GM19463 (cell line): ENCODE results near the gene SEC22A.

Experiments used
- ATAC-seq: cut with Tn5 transposase; IDR thresholded peaks from one replicate; pipeline ENCODE4 v1.9.1; 2021; ENCODE audit warnings: mild to moderate bottlenecking, moderate library complexity; ENCODE audit not compliant: unreplicated experiment

SEC22A gene

DNA sequence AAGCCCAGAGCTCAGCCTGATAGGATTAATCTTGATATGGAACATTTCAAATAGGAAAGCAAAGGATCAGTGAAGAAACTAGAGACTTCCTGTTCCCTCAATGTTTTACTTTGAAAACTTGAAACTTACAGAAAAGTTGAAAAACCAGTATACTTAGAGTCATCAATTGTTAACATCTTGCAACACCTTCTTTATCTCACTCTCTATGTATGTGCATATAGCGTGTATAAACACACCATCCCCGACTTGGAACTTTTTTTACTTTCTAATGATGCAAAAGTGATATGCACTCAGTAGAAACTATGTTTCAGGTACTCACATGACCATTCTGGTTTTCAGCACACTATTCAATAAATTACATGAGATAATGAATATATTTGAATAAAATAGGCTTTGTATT is 60.5 kb downstream of the SEC22A start:
- no peak for ATAC-seq

DNA sequence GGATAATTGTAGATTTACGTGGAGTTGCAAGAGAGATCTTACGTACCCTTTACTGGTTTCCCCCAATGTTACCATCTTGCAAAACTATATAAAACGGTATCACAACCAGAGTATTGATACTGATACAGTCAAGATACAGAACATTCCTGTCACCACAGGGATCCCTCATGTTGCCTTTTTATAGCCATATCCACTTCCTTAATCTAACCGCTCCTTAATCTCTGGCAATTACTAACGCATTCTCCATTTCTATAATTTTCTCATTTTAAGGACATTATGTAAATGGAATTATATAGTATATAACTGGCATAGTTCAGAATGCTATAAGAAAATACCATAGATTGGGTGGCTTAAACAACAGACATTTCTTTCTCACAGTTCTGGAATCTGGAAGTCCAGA is 61.1 kb downstream of the SEC22A start:
- no peak for ATAC-seq

DNA sequence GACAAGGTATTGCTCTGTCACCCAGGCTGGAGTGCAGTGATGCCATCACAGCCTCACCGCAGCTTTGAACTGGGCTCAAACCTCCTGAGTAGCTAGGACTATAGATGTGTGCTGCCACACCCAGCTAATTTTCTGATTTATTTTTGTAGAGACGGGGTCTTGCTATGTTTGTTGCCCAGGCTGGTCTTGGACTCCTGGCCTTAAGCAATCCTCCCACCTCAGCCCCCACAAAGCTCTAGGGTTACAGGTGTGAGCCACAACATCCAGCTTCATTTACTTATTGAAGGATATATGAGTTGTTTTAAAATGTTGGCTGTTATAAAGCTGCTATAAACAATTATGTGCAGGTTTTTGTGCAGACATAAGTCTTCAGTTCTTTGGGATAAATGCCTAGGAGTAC is 62.2 kb downstream of the SEC22A start:
- no peak for ATAC-seq

DNA sequence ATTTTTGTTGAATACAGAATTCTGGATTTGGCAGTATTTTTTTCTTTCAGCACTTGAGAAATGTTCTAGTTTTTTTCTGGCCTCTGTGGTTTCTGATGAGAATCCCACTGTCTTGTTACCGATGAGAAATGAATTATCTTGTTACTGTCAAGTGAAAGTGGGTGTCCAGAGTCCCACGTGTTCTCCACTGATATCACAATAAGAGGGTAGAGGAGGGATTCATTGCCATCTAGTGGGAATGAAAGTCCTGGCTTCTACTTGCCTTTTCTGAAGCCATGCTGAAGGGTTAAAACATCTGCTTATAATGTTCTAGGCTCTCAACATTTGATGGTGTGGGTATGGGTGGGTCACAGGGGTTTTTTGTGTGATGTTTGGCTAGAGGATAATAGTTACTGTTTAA is 66.1 kb downstream of the SEC22A start:
- no peak for ATAC-seq

DNA sequence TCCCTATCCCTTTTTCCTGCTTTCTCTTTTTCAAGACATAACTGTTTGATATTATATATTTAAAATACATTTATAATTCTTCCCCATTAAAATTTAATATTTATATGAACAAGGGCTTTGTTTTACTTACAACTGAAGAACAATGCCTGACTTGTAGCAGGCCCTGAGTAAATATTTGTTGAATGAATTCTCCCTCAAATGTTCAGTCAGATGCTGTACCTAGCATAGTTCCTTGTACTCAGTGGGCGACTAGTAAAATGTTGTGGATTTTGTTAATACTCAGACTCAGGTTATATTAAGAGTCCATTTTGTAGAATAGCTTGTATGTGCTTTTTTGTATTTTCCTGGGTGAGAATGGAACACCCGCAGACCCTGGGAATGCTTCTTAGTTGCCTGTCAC is 69.1 kb downstream of the SEC22A start:
- ATAC-seq = no peak

DNA sequence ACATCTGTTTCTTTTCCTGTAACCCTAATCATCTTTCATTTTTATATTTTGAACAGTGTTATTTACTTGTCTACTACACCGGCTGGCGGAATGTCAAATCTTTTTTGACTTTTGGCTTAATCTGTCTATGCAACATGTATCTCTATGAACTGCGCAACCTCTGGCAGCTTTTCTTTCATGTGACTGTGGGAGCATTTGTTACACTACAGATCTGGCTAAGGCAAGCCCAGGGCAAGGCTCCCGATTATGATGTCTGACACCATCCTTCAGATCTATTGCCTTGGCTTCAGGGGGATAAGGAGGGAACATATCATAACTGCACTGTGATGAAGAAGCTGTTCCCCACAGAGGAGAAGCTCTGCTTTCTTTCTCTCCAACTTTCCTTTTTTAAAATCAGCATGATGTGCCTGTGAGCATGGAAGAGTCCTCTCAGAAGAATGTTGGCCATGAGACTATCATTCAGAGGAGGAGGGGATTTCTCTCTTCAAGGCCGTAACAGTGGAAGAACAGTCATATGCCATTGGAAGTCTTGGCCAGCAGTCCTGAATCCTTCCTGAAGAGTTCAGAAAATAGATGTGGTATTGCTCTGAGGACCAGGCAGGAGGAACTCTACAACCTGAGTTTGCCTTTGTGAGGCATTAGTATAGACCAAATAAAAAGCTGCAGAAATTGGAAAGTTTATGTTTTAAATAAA is 69.9 kb downstream of the SEC22A start:
- ATAC-seq = no peak

DNA sequence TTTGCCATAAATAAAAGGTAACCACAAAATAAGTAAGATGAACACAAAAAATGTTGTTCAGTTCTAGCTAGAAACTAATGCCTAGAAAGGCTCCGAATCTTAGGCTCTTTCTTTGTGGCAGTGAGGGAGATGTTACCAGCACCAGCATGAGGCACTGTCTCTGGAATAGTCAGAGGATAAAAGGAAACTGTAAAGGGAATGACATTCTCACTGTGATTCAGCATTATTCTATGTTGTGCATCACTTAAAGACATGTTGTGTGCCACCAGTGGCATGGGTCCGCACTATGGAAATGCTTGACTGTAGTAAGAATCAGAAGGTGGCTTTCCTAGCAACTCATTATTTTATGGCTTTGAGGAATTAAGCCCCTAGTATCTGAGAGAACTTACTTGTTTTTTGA is 70.8 kb downstream of the SEC22A start:
- ATAC-seq = no peak

DNA sequence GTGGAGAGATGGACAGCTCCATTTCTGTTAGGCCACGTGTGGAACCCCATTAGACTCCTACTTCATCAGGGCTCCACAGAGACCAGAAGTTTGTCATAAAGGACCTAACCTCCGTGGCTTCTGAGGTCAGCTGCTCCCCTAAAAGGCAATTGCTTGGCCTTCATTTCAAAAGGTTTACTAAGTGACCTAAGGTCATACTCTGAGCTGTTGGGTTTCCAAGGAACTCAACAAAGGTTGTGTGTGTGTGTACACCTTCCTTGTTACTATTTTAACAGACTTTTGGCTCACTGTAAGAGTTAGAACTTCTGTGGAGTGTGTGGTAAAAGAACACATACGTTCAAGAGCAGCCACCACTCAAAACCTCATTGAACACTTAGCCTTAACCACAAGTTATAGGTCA is 73.9 kb downstream of the SEC22A start:
- ATAC-seq = no peak

DNA sequence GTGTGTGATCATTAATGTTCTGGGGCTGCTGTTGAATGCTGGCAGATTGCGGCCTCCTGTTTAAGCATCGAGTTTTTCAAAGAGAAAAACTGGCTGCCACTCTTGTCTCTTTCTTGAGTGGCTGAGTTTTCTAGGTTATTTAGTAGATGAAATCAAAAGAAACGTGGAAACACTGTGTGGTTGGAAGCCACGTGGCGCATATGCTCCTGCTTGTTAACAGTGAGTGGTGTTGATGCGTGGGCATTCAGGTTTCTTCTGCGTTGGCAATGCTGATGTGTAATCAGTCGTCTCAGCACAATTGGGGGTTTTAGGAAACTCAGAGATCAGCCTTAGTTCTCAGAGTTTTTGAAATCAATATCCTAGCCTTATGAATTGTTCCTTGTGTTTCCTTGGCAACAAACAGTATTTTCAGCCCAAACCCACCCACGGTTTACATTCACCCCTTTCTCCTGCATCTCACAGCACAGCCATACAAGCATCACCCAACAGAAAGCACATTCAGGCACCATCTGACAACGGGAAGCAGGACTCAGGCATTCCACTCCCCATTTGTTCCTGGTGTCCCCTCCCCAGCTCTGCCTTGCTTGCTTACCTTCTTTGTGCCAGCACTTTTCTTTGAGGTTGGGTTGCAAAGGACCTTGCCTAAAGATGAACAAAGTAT is 74.7 kb downstream of the SEC22A start:
- ATAC-seq = no peak

DNA sequence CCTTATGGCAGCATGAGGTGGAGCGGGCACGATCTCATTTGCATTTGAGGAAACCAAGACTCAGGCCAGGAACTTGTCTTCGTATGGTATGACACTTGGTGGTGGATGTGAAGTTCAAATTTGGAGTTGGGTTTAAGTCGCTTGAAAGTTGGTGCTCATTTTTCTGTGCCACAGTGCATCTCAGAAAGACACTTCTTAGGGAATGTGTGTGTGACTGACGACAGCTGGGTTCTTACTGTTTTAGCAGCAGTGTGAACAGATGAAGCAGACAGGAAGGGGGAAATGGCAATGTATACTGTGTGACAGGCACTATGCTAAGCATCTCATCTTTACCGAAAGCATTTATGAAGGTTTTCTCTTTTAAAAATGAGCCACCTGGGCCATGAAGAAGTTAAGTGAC is 75.4 kb downstream of the SEC22A start:
- no peak for ATAC-seq

DNA sequence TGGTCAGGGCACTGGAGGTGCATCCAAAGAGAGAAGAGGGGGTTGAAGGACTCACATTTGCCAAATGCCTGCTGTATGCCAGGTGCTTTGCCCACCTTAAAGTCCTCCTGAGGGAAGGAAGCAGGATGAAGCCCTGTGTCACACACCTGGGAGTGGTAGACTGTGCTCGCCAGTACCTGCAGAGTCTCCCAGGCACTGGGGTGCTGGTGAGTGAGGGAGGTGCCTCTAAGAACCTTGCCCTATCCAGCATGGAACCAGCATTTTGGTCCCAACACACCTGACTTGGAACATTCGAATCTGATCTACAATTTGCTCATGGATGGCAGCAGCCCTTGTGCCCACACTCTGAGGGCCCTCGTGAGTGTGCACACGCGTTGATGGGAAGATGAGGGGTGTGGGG is 76.7 kb downstream of the SEC22A start:
- no peak for ATAC-seq

DNA sequence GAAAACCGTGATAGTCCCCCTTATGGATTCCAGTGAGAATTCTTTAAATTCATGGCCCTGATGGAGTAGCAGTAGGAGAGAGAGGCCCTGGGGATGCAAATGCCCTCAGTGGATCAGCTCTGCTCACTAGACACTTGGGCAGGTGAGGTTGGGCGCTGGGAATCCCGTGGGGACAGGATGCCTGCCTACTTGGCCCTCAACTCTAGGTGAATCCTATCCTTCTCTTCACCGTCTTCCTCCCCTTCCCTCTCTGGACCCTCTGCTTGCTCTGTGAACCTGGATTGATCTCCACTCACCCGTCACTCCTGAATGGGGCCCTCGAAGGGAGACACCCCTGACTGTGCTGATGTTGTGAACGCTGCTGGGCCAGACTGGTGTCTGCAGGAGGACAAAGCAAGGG is 77.4 kb downstream of the SEC22A start:
- no peak for ATAC-seq

DNA sequence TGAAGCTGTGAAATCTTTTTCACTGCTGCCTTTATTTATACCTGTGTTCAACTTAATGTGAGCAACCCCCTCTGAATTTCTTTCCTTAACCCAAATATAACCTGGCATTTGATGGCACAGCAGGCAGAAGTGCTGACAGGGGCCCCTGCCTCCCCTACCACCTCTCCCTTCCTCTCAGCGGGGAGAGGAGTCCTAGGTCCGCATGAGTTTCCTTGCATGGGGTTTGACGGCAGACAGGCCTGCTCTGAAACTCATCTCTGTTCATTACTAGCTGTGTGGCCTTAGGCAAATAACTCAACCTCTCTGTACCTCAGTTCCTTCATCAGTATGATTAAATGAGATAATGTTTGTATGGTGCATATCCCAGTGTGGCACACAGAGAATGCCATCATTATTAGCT is 79.7 kb downstream of the SEC22A start:
- no peak for ATAC-seq

DNA sequence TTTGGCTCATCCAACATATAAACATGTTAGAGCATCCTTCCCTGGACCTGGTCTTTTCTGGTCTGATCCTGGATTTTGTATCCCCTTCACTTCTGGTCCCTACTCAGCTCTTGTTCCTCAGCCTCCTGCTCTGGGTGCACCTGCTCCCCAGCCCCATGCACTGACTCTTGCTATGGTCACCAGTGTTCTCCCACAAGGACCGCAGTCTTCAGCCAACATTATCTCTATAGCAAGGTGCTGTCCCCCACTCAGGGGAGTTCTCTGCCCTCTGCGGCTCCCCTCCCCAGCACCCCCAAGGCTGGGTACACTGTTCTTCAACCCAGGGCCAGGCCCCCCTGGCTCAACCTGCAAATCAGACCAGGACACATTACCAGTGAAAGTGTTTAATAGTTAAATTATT is 80.2 kb downstream of the SEC22A start:
- ATAC-seq = no peak

DNA sequence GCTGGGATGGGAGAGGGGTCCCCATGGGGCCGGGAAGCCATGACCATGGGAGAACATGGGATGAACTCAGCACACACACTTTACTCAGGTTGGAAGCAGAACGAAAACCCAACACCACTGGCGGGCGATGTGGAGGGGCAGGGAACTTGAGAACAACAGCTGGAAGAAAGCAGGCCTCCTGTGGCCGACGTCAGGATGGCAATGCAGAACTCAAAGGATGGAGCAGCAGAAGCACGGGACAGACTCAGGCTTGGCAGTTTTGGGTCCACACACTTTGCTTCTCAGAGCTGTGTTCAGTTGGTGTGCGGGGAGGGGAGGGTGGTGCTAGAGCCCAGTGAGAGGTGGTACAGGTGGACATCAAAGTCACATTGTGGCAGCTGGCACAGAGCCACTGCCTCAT is 80.7 kb downstream of the SEC22A start:
- no peak for ATAC-seq

DNA sequence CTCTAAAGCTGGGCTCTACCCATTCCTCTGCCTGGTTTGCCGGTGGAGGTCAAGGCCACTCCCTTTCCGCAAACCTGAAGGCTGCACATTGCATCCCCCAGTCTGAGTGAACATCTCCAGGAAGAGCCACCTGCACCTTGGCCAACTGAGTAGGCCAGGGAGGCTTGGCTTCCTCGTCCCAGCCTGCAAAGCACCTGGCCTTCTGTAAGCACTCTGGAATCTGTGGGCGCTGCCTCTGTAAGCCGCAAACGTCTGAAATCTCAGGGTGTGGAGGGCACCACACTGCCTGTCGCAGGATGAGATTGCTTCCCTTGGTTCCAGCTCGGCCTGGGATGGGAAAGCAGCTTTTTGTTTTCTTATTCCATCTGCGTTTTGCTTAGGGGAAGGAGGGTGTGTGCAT is 81.3 kb downstream of the SEC22A start:
- no peak for ATAC-seq

DNA sequence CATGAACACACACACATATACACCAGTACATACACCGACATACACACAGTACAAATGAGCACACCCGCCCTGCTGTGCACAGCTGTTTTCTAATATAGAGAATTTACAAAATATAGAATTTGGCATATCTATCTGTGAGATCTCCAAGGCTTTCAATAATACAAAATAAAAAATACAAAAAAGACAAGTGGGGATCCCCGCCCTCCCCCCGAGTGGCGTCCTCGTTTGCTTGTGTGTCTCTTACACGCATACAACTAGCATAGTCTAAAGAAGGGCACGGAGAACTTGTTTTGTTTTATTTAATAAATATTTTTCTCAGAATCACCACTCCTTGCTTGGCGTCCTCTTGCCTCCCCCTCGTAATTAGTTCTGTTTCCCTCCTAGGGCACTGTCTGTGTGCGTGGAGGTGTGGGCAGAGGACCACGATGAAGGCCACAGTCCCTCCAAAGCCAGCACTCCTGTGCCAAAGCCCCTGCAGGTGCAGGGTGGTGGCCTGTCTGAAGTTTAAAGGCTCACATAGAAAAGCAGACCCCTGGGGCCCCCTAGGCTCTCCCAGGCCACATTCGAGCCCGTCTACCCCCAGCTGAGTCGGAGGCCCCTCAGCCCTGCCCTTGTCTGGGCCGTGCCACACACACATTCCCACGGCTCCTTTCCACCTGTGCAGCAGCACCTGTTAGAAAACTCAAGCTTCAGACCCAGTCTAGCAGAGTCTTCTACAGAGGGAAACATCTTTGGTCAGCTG is 82.1 kb downstream of the SEC22A start:
- ATAC-seq = no peak

DNA sequence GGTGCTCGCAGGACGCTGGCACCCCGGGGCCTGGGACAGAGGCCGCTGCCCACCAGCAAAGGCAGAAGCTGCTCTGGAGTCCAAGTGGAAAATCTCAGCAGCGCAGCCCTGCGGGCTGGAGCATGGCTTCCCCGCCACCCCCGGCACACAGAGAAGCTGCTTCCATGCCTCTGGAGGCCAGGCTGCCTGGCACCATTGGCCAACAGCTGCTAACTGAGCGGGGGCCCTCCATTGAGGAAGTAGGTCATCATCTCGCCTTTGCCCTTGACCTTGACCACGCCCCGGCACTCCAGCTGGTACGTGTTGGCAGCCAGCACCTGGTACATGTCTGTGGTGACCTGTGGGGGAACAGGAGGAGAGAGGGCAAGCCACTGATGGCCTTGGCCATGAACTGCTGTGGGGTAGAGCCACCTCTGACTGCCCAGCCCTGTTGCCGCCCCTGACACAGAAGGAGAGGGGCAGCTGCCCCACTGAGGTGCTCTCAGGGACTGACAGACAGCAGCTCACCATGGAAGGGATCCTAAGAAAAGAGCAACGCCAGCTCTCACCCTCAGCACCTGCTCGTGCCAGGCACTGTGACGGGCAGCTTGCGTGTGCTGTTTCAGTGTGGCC is 82.8 kb downstream of the SEC22A start:
- ATAC-seq = no peak

DNA sequence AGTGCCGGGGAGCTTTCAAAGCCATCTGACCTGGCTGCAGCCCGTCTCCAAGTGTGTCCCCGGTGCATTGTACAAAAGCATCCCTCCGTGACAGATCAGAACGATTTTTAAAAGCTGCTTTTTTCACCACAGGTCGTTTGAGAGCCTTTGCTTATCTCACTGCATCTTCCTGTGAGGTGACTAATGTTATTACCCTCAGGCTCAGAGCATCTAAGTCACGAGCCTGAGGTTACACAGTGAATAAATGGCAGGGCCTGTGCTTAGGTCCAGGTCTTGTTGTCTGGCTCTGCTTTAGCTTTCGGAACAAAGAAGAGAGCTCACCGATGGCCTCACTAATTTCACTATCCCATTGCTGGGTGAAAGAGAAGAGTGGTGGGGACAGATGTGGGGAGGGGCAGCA is 83.3 kb downstream of the SEC22A start:
- ATAC-seq = no peak

DNA sequence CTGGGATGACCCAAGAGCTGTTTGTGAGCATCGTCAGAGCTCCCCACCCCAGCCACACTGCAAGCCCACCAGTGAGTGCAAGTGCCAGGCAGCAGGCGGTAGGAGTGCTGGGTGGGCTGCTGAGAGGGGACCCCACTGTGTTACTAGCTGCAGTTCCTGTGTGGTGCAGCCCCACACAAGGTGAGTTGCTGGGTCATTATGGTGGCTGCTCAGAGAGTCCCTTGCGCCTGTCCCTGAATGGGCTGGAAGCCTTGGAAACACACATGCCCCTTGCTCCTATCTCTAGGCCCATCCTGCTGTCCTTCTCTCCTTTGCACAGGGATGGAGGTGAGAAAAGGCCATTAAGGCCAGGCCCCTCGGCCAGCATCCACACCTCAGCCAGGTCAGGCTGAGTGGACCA is 83.7 kb downstream of the SEC22A start:
- no peak for ATAC-seq

DNA sequence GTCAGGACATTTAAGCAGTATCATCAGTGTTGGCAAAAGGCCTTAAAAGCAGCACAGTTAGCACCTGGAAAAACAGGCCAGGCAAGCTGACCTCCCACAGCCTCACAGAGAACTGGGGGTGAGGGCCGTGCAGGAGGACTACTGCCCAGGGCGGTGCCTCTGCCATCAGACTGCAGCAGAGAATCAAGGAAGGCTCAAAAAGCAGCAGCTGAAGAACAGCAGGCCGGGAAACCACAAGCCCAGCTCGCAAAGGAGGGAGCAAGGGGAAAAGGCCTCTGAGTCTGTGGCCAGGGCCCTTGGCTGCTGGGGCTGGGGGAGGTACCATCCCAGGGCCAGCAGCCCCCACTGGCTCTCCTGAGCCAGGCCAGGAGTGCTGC is 84.2 kb downstream of the SEC22A start:
- no peak for ATAC-seq
